ENCODE results near the gene MYNN.

The MYNN gene

GRCh38 chr3:169827712-169828111, 54.5 kb downstream of the MYNN start:
- DNase-seq (ENCODE audit: low spot score) = no peak

- no peak for DNase-seq (ENCODE audit: low spot score)
Measured at GRCh38 chr3:169835533-169835932, 62.3 kb downstream of the MYNN start.

- peak; percentile 13 for DNase-seq (ENCODE audit: low spot score)
Measured at GRCh38 chr3:169836078-169836941, 63.1 kb downstream of the MYNN start.

GRCh38 chr3:169836942-169837275, 63.7 kb downstream of the MYNN start:
- DNase-seq (ENCODE audit: low spot score) = no peak

GRCh38 chr3:169838511-169839030, 65.4 kb downstream of the MYNN start:
- no peak for DNase-seq (ENCODE audit: low spot score)
